A673 (cell line): ENCODE measurements around the gene LRRC37A3. TPM values are rescaled to one million over a fixed set of nuclear protein-coding genes. Genes with fewer than 3 reads are reported as not detected.

Experiments used
- total RNA-seq: library from RNA; stranded (reverse); gene quantifications from 2 replicates; pipeline ENCODE4 v1.2.3, GENCODE V29; 2021

The LRRC37A3 gene
- total RNA-seq, 1 experiment from 2014 or later = 17.6 TPM

Other genes starting within 250 kb of the LRRC37A3 start
- gene GNA13, start 137.3 kb upstream of the LRRC37A3 start, total RNA-seq = 39.2 and 41.2 TPM in 2 replicates
- 1.8 and 2.8 TPM in 2 replicates for gene RGS9, start 217.9 kb upstream of the LRRC37A3 start, total RNA-seq